GM18867 (cell line): ENCODE data around the gene RPUSD4.
"Not testable (repeated sequence)": the region's sequence is repeated elsewhere in the genome, so short reads cannot be mapped to it uniquely, and the experiment has no call there.

Source experiments
- ATAC-seq: cut with Tn5 transposase; IDR thresholded peaks from one replicate; pipeline ENCODE4 v1.9.1; 2021; ENCODE audit warnings: mild to moderate bottlenecking, moderate library complexity; ENCODE audit not compliant: unreplicated experiment

RPUSD4 gene, protein sequence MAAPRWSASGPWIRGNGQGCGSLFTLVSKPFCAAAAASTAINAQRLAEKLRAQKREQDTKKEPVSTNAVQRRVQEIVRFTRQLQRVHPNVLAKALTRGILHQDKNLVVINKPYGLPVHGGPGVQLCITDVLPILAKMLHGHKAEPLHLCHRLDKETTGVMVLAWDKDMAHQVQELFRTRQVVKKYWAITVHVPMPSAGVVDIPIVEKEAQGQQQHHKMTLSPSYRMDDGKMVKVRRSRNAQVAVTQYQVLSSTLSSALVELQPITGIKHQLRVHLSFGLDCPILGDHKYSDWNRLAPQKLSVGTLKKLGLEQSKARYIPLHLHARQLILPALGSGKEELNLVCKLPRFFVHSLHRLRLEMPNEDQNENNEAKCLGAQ

DNA sequence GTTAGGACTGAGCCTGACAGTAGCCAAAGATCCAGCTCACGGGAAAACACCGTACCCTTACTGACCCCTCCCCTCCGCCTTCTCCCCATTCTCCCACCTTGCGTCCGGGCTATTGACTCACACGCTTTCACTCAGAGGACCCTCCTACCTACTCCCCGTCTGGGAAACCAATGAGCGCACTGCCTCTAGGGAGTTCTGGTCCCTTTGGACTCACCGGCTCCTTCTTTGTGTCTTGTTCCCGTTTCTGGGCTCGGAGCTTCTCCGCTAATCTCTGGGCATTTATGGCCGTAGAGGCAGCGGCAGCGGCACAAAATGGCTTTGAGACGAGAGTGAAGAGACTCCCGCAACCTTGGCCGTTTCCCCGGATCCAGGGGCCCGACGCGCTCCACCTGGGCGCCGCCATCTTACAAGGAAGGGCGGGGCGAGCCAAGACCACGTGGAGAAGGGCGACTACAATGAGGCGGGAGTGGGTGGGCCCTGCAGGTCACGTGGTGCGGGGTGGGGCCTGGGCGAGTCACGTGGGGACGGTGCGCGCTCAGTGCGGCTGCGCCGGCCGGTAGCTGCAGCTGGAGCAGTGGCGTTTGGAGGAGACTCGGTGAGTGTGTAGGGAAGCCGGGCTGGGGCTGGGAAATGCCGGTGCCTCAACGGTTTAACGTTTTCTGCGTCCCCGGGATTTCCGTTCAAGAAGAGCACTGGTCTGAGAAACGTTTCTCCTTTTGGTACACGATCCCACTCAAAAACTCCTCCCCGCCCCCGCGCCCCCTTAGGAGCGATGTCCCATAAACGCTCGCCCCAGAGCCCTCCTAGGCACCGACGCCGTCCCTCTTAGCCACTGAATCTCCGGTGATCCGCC is at the start of gene RPUSD4, which contains the start of gene FAM118B:
Gene RPUSD4, minus strand, starts transcription at position 415 of the 853 bp plus-strand sequence. Its CDS starts 12 bp downstream, at position 403.
Gene FAM118B, plus strand, starts transcription at position 547 of the 853 bp plus-strand sequence. CDS start 23,220 bp downstream, outside the sequence.
- peak; percentile 96 for ATAC-seq

DNA sequence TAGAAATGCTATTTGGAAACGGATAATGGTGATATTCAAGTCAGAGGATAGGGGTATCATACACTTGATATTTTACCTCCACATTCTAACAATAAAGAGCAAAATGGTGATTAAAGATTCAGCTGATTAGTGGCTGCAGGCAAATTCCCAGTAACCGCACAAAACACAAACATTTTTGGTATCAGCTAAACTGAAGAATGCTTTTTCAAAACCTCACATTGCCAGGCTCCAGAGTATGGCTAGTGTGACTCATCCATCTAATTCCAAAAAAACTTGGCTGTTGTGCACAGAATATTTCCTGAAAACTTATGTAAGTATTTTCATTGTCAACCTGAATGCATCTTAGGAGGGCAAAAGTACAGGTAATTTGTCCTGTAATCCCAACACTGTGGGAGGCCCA is 46.3 kb upstream of the RPUSD4 start:
- no peak for ATAC-seq

DNA sequence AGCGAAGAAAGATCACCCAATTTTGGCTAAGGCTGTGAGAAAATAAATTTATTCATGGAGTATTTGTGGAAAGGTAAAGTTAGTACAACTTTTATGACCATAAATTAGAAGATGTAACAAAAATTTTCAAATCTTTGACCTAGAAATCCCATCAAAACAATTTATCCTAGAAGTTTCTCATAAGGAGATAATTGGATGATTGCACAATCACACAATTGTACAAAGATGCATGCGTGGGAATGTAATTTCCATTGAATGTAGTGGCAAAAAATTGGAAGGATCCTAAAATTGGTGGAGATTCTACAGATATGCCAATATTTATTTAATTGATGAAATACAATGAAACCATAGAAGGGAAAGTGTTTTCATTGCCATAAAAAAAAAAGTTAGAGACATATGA is 45.7 kb upstream of the RPUSD4 start:
- no peak for ATAC-seq

DNA sequence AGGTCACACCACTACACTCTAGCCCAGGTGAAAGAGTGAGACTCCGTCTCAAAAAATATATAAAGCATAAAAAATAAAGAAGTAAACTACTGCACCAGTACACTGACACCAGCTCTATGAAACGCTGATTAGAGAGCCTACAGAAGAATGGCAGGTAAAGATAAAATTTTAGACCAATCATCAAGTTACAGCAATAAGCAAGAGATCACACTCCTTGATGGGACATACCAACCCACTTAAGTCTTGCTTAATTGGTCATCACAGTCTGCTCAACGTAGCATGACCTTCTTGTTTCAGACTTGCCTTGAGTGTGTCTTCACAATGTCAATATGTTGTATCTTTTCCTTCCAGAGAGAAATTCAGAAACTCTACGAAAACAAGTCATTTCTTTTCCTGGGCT is 44.8 kb upstream of the RPUSD4 start:
- no peak for ATAC-seq

DNA sequence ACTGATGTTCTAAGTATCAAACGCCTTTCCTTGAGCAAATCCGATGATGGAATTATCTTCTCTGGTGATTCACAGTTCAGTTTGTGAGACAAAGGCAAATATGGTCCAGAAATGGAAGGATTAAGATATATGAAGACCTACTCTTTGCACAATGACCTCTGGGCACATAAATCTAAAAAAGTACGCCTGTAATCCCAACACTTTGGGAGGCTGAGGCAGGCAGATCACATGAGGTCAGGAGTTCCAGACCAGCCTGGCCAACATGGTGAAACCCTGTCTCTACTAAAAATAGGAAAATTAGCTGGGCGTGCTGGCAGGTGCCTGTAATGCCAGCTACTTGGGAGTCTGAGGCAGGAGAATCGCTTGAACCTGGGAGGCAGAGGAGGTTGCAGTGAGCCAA is 44.1 kb upstream of the RPUSD4 start:
- ATAC-seq: not testable (repeated sequence)

DNA sequence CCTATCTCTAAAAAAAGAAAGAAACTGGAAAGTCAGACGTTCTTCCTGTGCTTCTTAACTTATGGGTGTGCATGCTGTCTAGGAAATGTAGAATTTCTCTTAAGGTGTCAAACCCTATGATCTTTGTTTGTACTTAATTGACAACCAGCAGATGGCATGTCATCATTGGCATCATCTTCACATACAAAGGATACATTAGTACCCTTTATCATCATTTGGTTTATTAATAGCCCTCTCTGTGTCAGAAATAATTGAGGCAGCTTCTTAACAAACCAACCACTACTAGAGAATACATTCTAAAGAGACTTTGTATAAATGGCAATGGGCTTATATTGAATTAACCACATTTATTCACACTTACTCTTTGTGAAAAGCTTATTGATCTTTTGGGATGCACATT is 43.4 kb upstream of the RPUSD4 start:
- no peak for ATAC-seq

DNA sequence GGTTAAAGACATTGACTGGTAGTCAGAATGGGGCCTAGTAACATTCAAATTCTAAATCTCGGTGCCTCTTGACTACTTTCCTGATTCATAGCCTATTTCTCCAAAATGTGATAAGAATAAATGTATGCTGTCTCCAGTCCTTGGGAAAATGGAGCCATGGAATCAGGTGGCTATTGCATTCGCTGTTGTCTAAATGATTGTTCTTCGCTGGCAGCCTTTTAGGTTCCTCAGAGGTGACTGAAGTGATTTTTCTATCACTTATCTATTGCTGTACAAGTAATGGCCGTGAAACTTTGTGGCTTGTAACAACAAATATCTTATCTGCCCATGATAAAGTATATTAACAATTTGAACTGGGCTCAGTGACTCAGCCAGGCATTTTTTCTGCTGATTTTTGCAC is 41.8 kb upstream of the RPUSD4 start:
- ATAC-seq: no peak

DNA sequence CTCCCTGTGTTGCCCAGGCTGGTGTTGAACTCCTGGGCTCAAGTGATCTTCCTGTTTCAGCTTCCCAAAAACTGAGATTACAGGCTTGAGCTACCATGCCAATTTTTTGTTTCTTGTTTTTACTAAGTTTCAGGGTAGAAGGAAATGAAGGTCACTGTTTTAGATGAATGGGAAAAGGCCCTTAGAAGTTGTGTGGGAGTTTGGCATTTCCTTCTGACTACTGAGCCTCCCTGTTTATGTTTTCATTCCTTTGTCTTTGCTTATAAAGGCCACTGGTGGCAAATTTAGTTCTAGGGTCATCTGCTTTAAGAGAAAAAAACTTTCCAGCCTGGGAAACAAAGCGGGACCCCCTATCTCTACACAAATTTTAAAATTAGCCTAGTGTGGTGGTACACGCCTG is 35.2 kb upstream of the RPUSD4 start:
- ATAC-seq: no peak

DNA sequence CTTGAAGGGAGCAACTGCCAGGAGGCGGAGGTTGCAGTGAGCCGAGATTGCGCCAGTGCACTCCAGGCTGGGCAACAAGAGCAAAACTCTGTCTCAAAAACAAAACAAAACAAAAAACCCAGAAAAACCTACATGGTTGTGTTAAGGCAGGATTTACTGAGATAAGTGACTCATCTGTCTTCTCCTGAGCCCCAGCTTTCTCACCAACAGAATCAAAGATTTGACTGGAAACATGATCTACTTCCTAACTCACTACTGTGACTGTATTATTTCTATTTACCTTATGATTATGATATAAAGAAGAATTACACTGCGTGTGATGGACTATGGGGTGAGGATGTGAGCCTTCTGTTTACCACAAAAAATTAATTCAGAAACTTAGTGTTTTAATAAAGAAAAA is 21.9 kb upstream of the RPUSD4 start:
- ATAC-seq: no peak

DNA sequence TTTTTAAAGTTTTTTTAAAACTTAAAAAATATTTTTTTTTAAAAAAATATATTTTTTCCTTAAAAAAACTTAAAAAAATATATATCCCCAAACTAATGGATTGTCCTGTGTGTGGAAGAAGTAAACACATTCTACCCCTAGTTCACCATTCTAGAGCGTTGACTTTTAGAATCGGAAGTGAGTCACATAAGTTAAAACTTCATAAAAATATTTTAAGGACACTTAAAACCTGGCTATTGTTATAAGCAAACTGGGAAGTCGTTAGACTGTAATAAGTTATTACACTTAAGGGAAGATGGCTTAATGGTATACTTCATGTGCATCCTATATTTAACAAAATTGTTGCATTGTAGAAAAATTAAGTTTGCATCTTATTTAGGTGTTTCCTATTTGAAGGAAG is 21.2 kb upstream of the RPUSD4 start:
- no peak for ATAC-seq

DNA sequence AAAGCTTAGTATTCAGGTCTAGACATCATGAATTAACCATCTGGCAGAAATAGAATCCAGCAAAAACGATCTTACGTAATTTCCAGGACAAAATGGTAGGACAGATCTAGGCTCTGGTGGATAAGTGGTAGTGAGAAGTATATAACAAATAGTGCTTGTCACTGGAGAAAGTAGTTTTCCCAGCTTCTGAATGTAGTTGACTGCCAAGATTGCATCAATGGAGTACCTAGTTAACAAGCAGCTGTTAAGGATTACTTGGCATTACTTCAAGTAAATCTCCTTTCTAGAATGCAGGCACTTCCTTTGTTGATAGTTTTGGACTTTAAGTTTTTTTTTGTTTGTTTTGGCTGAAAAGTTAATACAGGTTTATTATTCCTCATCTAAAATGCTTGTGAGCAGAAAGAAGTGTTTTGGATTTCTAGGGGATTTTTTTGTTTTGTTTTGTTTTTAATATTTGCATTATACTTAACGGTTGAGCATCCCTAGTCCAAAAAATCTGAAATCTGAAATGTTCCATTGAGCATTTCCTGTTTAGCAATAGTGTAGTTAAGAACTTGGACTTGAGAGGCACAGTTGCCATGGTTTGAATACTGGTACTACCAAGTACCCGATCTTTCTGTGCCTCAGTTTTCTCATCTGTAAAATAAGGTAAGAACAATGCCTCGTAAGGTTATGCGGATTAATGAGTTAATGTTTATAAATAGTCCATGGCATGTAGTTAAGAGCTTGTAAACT is 20.4 kb upstream of the RPUSD4 start:
- ATAC-seq: no peak

DNA sequence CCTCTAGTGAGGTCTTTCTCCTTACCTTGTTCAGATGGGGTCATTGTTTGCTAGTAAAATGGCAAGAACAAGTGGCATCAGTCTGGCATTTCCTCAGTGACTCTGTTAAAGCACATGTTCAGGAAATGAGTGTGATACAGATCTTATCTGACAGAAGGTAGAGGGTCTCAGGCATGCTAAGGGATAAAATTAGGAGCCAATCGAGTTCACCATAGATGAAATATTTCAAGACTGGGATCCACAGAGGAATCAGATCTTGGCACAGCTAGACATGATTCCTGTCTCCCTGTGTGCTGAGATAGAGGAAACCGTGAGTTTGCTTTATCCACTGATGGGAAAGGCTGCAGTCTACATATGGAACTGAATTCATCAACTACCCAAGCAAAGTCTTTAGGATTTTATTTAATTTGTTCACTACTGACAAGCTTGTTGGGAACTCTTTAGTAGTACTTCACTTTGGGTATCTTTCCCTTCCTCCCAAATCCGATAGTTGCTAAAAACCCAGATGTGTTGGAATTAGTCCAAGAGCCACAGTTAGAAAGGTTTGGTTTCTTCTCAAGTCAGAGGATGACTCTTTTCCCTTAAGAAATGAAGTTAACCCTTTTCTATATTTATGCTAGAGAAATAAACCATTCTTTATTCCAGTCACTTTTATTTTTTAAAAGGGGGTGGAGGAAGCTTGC is 18.5 kb upstream of the RPUSD4 start:
- ATAC-seq: no peak

DNA sequence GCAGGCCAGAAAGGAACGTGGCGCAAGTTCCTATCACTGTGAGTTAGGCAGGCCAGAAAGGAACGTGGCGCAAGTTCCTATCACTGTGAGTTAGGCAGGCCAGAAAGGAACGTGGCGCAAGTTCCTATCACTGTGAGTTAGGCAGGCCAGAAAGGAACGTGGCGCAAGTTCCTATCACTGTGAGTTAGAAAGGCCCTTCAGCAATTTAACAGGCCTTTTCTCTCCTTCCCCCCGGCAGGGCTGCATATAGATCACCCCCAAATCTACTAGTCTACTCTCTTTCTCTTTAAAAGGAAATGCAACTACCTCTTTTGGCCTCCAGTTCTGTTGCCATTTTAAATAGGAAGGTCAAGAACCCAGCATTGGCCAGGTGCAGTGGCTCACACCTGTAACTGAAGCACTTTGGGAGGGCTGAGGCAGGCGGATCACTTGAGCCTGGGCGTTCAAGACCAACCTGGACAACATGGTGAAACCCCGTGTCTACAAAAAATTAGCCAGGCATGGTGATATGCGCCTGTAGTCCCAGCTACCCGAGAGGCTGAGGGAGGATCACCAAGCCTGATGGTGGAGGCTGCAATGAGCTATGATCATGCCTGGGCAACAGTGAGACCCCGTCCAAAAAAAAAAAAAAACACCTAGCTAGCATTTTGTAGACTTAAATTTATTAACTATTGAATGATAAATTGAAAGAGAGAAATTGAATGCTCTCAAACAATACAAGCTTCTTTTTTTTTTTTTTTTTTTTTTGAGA is 15.1 kb upstream of the RPUSD4 start:
- ATAC-seq: no peak

DNA sequence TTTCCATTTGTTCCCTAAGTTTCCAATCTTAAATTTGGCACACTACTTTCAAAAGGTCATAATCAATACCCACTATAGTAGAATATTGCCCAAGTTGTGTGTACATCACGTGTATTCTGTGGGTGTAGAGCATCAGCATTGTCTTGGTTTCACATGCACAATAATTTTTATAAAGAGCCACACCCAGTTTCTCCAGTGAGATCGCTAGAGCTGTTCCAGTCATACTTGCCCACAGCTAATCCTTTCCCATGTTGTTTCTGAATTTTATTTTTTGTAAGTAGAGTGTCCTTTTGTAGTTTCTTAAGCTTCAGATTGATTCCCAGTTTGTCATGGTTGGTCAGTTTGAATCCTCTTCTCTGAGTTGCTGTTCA is 13.8 kb upstream of the RPUSD4 start:
- ATAC-seq: no peak

DNA sequence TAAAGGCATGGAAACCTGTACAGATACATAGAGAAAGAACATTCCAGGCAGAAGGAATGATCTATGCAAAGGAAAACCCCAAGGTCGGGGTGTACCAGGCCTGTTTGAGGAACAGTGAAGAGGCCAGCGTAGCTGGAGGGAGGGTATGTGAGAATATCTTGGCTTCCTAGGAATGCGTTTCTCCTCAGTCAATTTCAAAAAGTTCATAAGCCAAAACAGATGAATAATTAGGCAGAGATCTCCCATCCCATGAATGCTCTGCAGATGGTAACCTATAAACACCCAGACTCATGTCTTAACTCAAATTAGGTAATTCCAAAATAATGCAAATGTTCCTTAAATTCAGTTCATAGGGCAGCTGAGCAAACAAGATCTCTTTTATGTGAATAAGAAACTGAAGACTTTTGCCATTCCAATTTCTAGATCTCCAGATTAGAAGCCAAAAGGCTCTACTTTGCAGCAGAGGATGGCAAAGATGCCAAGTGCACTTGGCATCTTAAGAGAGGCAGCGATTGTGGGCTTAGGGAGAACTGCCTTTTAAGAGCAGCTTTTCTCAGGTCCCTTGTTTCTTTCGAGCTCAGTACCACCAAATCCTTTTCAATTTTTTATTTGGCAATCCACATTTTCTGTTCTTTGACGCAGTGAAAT is 13.3 kb upstream of the RPUSD4 start:
- ATAC-seq: no peak

DNA sequence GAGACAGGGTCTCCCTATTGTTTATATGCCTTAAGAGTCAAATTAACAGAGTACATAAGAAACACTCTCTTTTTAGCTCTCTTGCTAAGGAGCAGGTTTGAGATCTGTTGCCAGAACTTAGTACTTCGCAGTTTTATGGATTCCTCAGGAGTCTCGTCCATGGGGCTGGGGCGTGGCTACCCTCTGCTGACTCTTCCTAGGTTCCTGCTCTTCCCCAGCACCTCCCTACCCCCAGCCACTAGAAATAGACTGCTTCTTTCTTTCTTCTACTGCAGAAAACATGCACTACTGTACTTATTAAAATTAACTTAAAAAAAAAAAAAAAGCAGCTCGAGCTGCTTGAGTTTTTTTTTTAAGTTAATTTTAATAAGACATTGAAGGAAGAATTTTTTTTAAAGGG is 8.1 kb upstream of the RPUSD4 start:
- no peak for ATAC-seq

DNA sequence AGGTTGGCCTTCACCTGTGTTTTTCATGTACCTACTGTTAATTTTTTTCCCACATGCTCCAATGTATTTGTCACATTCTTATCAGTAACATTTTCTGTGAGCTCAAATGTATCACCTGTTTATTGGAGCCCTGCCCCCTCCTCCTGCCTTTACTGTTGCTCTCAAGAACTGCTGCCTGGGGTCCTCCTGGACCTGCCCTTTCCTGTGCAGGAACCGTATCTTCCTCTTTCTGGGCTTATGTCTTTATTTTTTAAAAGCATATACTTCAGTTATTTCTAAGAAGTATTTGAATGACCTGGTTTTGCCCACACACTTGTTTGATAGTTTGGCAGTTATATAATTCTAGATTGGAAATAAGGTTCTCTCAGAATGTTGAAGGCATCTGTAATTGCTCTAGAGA is 6.0 kb upstream of the RPUSD4 start:
- ATAC-seq: no peak

DNA sequence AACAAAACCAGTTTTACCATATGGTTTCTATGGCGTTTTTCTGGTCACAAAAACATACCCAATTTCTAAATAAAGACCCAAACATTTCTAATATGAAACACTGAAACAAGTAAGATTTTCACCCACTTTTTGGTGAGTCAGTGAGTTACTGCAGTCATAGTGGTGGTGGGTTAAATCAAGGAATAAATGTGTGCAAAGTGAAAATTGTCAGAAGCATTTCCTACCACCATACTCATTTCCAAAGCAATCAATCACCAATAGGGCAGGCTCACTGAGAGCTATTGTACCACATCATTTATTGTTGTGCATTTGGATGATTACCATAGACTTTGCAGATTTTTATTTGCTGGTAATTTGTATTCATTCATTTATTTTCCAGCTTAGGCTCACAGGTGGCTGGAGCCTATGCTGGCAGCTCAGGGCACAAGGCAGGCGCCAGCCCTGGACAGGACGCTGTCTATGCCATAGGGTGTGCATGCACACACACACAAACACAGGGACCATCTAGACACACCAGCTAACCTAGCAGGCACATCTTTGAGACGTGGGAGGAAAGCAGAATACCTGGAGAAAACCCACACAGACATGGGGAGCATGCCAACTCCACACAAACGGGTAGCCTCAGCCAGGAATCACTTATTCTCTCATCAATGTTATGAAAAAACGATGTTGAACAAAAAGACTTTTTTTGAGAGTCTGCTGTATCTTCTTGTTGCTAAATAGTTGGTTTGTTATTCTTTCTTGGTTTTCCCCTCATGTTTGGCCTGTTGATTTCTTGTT is 5.3 kb upstream of the RPUSD4 start:
- ATAC-seq: no peak

DNA sequence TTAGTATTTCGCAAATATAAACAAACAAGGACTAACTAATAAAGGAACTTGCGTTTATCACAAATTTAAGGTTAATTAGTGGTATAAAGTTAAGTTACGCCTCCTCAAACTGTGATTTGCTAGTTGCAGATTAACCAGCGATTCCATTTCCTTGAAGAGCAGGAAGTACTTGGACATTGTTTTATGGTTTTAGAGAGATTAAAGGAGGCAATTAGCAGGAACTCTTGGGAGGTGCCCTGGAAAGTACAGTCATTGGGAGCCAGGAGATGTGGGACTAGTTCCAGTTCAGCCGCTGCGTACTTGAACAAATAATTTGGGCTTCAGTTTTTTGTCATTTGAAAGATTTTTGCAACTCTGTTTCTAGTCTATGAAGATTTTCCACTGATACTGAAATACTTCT is 3.4 kb upstream of the RPUSD4 start:
- ATAC-seq: no peak
